H9 (cell line): Measurements from ENCODE around the gene ARMC5. TPM values are rescaled to one million over a fixed set of nuclear protein-coding genes. Genes with fewer than 3 reads are reported as not detected.

Experiments
- DNase-seq: peaks from one replicate; pipeline ENCODE4 v3.0.0-alpha.2; 2017
- H2AFZ ChIP-seq: one replicate; pipeline ENCODE4 v1.6.1; 2013; ENCODE audit warnings: mild to moderate bottlenecking, low read length, control low read depth, moderate library complexity
- H2AK5ac ChIP-seq: 2 replicates; pipeline ENCODE4 v1.6.1; 2013; ENCODE audit warnings: low read length, control low read depth, mixed read lengths; ENCODE audit not compliant: insufficient read length
- H2BK120ac ChIP-seq: one replicate; pipeline ENCODE4 v1.6.1; 2013; ENCODE audit warnings: low read depth, mild to moderate bottlenecking, low read length, control low read depth, inconsistent platforms; ENCODE audit not compliant: poor library complexity, severe bottlenecking
- H2BK12ac ChIP-seq: 2 replicates; pipeline ENCODE4 v1.6.1; 2013; ENCODE audit warnings: low read length, control low read depth, mixed read lengths, low read depth; ENCODE audit not compliant: insufficient read length
- H2BK15ac ChIP-seq: 2 replicates; pipeline ENCODE4 v1.6.1; 2013; ENCODE audit warnings: low read depth, low read length, control low read depth
- H2BK20ac ChIP-seq: one replicate; pipeline ENCODE4 v1.6.1; 2013; ENCODE audit warnings: low read depth, mild to moderate bottlenecking, low read length, control low read depth, inconsistent platforms; ENCODE audit not compliant: poor library complexity, severe bottlenecking
- H2BK5ac ChIP-seq: 2 replicates; pipeline ENCODE4 v1.6.1; 2013; ENCODE audit warnings: low read length, control low read depth, mixed read lengths; ENCODE audit not compliant: insufficient read length
- H3K14ac ChIP-seq: 2 replicates; pipeline ENCODE4 v1.6.1; 2013; ENCODE audit warnings: low read length, control low read depth; ENCODE audit not compliant: insufficient read depth
- H3K18ac ChIP-seq: 2 replicates; pipeline ENCODE4 v1.6.1; 2013; ENCODE audit warnings: low read depth, mild to moderate bottlenecking, mixed read lengths, low read length, control low read depth; ENCODE audit not compliant: insufficient read length
- H3K23ac ChIP-seq: 2 replicates; pipeline ENCODE4 v1.6.1; 2013; ENCODE audit warnings: low read length, control low read depth, mixed read lengths, low read depth; ENCODE audit not compliant: insufficient read length
- H3K23me2 ChIP-seq: 2 replicates; pipeline ENCODE4 v1.6.1; 2013; ENCODE audit warnings: low read depth, mild to moderate bottlenecking, mixed read lengths, low read length, control low read depth; ENCODE audit not compliant: insufficient read length, poor library complexity, severe bottlenecking
- H3K27ac ChIP-seq: 2 replicates; pipeline ENCODE4 v1.5.1; 2013; ENCODE audit warnings: low read length, control low read depth, mixed read lengths, low read depth; ENCODE audit not compliant: insufficient read length
- H3K27me3 ChIP-seq: 2 replicates; pipeline ENCODE4 v1.6.1; 2013; ENCODE audit warnings: low read length, control low read depth, inconsistent platforms; ENCODE audit not compliant: insufficient read depth
- H3K4ac ChIP-seq: 2 replicates; pipeline ENCODE4 v1.6.1; 2013; ENCODE audit warnings: low read depth, mild to moderate bottlenecking, control low read depth, inconsistent platforms, low read length, moderate library complexity
- H3K4me1 ChIP-seq: 2 replicates; pipeline ENCODE4 v1.6.1; 2013; ENCODE audit warnings: low read length, control low read depth, inconsistent platforms; ENCODE audit not compliant: insufficient read depth
- H3K4me2 ChIP-seq: 2 replicates; pipeline ENCODE4 v1.6.1; 2013; ENCODE audit warnings: low read length, control low read depth, mixed read lengths; ENCODE audit not compliant: insufficient read length, insufficient read depth
- H3K56ac ChIP-seq: 2 replicates; pipeline ENCODE4 v1.6.1; 2013; ENCODE audit warnings: low read depth, mild to moderate bottlenecking, mixed read lengths, low read length, control low read depth; ENCODE audit not compliant: insufficient read length
- H3K79me1 ChIP-seq: 2 replicates; pipeline ENCODE4 v1.6.1; 2013; ENCODE audit warnings: low read depth, mild to moderate bottlenecking, moderate library complexity, low read length, control low read depth, inconsistent platforms; ENCODE audit not compliant: insufficient read depth, poor library complexity, severe bottlenecking
- H3K79me2 ChIP-seq: 2 replicates; pipeline ENCODE4 v1.6.1; 2013; ENCODE audit warnings: low read length, control low read depth, inconsistent platforms; ENCODE audit not compliant: insufficient read depth
- H3K9ac ChIP-seq: 2 replicates; pipeline ENCODE4 v1.6.1; 2013; ENCODE audit warnings: low read length, control low read depth, mixed read lengths; ENCODE audit not compliant: insufficient read length; ENCODE audit errors: extremely low read depth
- H3K9me3 ChIP-seq: one replicate; pipeline ENCODE4 v1.6.1; 2013; ENCODE audit warnings: low read depth, low read length, inconsistent platforms; ENCODE audit not compliant: control insufficient read depth
- H3T11ph ChIP-seq: one replicate; pipeline ENCODE4 v1.6.1; 2013; ENCODE audit warnings: mild to moderate bottlenecking, low read length, control low read depth, inconsistent platforms
- H4K20me1 ChIP-seq: one replicate; pipeline ENCODE4 v1.6.1; 2013; ENCODE audit not compliant: control insufficient read depth, insufficient read length, insufficient read depth
- H4K5ac ChIP-seq: 2 replicates; pipeline ENCODE4 v1.6.1; 2013; ENCODE audit warnings: low read depth, mild to moderate bottlenecking, mixed read lengths, low read length, control low read depth; ENCODE audit not compliant: insufficient read length
- H4K8ac ChIP-seq: replicated peaks from 2 replicates; pipeline ENCODE4 v1.6.1; 2013; ENCODE audit warnings: low read length, control low read depth, mixed read lengths, low read depth; ENCODE audit not compliant: insufficient read length
- H4K91ac ChIP-seq: 2 replicates; pipeline ENCODE4 v1.6.1; 2013; ENCODE audit warnings: low read depth, mild to moderate bottlenecking, moderate library complexity, mixed read lengths, low read length, control low read depth; ENCODE audit not compliant: insufficient read length
- H3K27ac Mint-ChIP-seq, 3 experiments: 2 replicates in 2 of 3; 3 replicates in 1 of 3; pipeline ENCODE4 v1.8.0; 2020 to 2021; ENCODE audit warnings: mixed read lengths in 3 of 3, mild to moderate bottlenecking in 1 of 3, moderate library complexity in 1 of 3
- H3K27me3 Mint-ChIP-seq: 2 replicates; pipeline ENCODE4 v1.8.0; 2021; ENCODE audit warnings: low read depth, mild to moderate bottlenecking, moderate library complexity, mixed read lengths
- H3K36me3 Mint-ChIP-seq, 3 experiments: 2 replicates in 2 of 3; 3 replicates in 1 of 3; pipeline ENCODE4 v1.8.0; 2020 to 2021; ENCODE audit warnings: low read depth in 3 of 3, mixed read lengths in 3 of 3; ENCODE audit not compliant: insufficient read depth in 1 of 3
- H3K4me1 Mint-ChIP-seq, 2 experiments: 2 replicates each; pipeline ENCODE4 v1.8.0; 2020; ENCODE audit warnings: mixed read lengths in 2 of 2
- H3K4me3 Mint-ChIP-seq, 2 experiments: 2 replicates in 1 of 2; 3 replicates in 1 of 2; pipeline ENCODE4 v1.8.0; 2020 to 2021; ENCODE audit warnings: mild to moderate bottlenecking in 2 of 2, mixed read lengths in 2 of 2, moderate library complexity in 1 of 2
- H3K9me3 Mint-ChIP-seq, 2 experiments: 2 replicates in 1 of 2; 3 replicates in 1 of 2; pipeline ENCODE4 v1.8.0; 2020; ENCODE audit warnings: mild to moderate bottlenecking in 2 of 2, mixed read lengths in 2 of 2, moderate library complexity in 1 of 2
- WGBS: extraction: QIAGEN DNeasy Blood & Tissue Kit; methylation state at CpG from one replicate; pipeline ENCODE4 v1.1.7; 2013; ENCODE audit warnings: missing lambda C conversion rate, low lambda C conversion rate, mixed read lengths; ENCODE audit not compliant: insufficient read length; ENCODE audit errors: extremely low coverage; 5-methylcytosine and 5-hydroxymethylcytosine counted together
- total RNA-seq: library from RNA; stranded (reverse); gene quantifications from 2 replicates; pipeline ENCODE4 v1.2.1, GENCODE V29; 2021
- TF ChIP-seq, protein P1 (sequence below): fragments of 200-600 bp; sonication (generic); conservative IDR thresholded peaks from 3 replicates; pipeline ENCODE4 v1.8.0; 2021; ENCODE audit warnings: antibody characterized with exemption, mild to moderate bottlenecking

Gene ARMC5
- total RNA-seq, 1 experiment from 2014 or later, result 18.7 TPM

DNA sequence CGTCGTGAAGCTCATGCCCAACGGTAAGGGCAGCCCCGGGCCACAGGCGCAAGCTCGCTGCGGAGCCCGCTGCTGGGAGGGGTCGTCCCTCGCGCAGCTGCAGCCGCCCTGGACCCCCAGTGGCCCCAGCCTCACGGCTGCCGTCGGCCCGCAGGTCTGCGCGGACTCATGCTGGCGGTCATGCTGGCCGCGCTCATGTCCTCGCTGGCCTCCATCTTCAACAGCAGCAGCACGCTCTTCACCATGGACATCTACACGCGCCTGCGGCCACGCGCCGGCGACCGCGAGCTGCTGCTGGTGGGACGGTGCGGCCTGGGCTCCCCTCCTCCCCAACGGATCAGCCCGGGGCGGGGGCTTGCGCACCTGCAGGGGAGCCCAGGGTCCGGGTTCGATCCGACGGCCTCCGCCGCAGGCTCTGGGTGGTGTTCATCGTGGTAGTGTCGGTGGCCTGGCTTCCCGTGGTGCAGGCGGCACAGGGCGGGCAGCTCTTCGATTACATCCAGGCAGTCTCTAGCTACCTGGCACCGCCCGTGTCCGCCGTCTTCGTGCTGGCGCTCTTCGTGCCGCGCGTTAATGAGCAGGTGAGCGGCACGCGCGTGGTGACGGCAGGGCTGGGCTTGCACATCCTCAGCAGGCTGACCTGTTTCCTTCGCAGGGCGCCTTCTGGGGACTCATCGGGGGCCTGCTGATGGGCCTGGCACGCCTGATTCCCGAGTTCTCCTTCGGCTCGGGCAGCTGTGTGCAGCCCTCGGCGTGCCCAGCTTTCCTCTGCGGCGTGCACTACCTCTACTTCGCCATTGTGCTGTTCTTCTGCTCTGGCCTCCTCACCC, 29.4 kb downstream of the ARMC5 start:
- no peak overlapping the region for H2AFZ ChIP-seq
- H3K14ac ChIP-seq, result no peak overlapping the region
- peaks cover 8 to 13% of the 10 kb centered on the region in 2 experiments for H3K4me1 Mint-ChIP-seq
- H3K79me1 ChIP-seq, result no peaks in the 10 kb centered on the region
- no peak overlapping the region for H4K91ac ChIP-seq
- no peaks in the 10 kb centered on the region for H3K9me3 ChIP-seq
- H3K27me3 ChIP-seq, result peaks cover 13% of the 10 kb centered on the region; the same call in 1 of the 2 replicates
- H2BK5ac ChIP-seq, result no peak overlapping the region
- H4K5ac ChIP-seq, result no peak overlapping the region
- H3K79me2 ChIP-seq, result no peaks in the 10 kb centered on the region
- peak; percentile 41 for DNase-seq
- peaks cover 54% of the 10 kb centered on the region for H3K27me3 Mint-ChIP-seq
- no peak overlapping the region for H3K23ac ChIP-seq
- H2AK5ac ChIP-seq, result no peak overlapping the region
- H3K18ac ChIP-seq, result no peak overlapping the region
- no peak overlapping the region for H3K27ac ChIP-seq
- no peak overlapping the region for H3K9ac ChIP-seq
- H2BK15ac ChIP-seq, result no peak overlapping the region
- no peak overlapping the region for H2BK12ac ChIP-seq
- H3K4me3 Mint-ChIP-seq, result peak overlapping the region; percentile 67 to 84
- TF ChIP-seq, protein P1, sequence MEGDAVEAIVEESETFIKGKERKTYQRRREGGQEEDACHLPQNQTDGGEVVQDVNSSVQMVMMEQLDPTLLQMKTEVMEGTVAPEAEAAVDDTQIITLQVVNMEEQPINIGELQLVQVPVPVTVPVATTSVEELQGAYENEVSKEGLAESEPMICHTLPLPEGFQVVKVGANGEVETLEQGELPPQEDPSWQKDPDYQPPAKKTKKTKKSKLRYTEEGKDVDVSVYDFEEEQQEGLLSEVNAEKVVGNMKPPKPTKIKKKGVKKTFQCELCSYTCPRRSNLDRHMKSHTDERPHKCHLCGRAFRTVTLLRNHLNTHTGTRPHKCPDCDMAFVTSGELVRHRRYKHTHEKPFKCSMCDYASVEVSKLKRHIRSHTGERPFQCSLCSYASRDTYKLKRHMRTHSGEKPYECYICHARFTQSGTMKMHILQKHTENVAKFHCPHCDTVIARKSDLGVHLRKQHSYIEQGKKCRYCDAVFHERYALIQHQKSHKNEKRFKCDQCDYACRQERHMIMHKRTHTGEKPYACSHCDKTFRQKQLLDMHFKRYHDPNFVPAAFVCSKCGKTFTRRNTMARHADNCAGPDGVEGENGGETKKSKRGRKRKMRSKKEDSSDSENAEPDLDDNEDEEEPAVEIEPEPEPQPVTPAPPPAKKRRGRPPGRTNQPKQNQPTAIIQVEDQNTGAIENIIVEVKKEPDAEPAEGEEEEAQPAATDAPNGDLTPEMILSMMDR, result no peak
- H4K8ac ChIP-seq, result no peak overlapping the region
- H3K4me1 ChIP-seq, result no peaks in the 10 kb centered on the region
- H3K9me3 Mint-ChIP-seq, result peaks cover 0 to 2% of the 10 kb centered on the region in 2 experiments; a peak in 1 of 5 replicates
- H2BK120ac ChIP-seq, result no peak overlapping the region
- H3K23me2 ChIP-seq, result peaks cover 11% of the 10 kb centered on the region
- no peaks in the 10 kb centered on the region for H4K20me1 ChIP-seq
- H3K36me3 Mint-ChIP-seq, result peaks cover 16 to 33% (median 23%) of the 10 kb centered on the region in 3 experiments
- no peak overlapping the region for H3T11ph ChIP-seq
- peak overlapping the region; percentile 62 for H3K4me2 ChIP-seq
- H3K56ac ChIP-seq, result no peak overlapping the region
- H3K4ac ChIP-seq, result no peak overlapping the region
- H2BK20ac ChIP-seq, result no peak overlapping the region
- no CpG with 5 or more reads among the region's 77 CpGs for WGBS
- H3K27ac Mint-ChIP-seq, result no peak overlapping the region
